HepG2 (cell line): ENCODE data around the gene BMPR2. TPM values are rescaled to one million over a fixed set of nuclear protein-coding genes. Genes with fewer than 3 reads are reported as not detected.

Experiments used
- ARNTL ChIP-seq: sonication (generic); formaldehyde crosslinking; IDR thresholded peaks from 2 replicates; pipeline ENCODE4 v1.4.0; 2020; ENCODE audit warnings: mild to moderate bottlenecking, missing genetic modification reagents
- BCL6 ChIP-seq: IDR thresholded peaks from 2 replicates; pipeline ENCODE4 v1.6.1; 2016; ENCODE audit warnings: missing genetic modification reagents, missing compliant biosample characterization
- CCDC6 ChIP-seq: sonication (generic); formaldehyde crosslinking; IDR thresholded peaks from 2 replicates; pipeline ENCODE4 v1.8.1; 2022; ENCODE audit warnings: mild to moderate bottlenecking, missing genetic modification reagents, moderate library complexity
- CEBPG ChIP-seq: IDR thresholded peaks from 2 replicates; pipeline ENCODE4 v1.6.1; 2016
- ETV6 ChIP-seq: sonication (generic); formaldehyde crosslinking; conservative IDR thresholded peaks from 2 replicates; pipeline ENCODE4 v1.4.0; 2020; ENCODE audit warnings: missing genetic modification reagents
- GFI1 ChIP-seq: sonication (generic); formaldehyde crosslinking; IDR thresholded peaks from 2 replicates; pipeline ENCODE4 v1.5.0; 2020; ENCODE audit warnings: missing genetic modification reagents, mild to moderate bottlenecking, borderline replicate concordance
- MEIS1 ChIP-seq: sonication (generic); formaldehyde crosslinking; IDR thresholded peaks from 2 replicates; pipeline ENCODE4 v1.9.0; 2021; ENCODE audit warnings: mild to moderate bottlenecking, missing genetic modification reagents, moderate library complexity, borderline replicate concordance
- RBM39 ChIP-seq: fragments of 200-400 bp; formaldehyde crosslinking; IDR thresholded peaks from one replicate; pipeline ENCODE4 v1.6.1; 2018; ENCODE audit warnings: antibody characterized with exemption, mild to moderate bottlenecking, low read depth, low read length; ENCODE audit not compliant: poor library complexity, severe bottlenecking
- SIX4 ChIP-seq: sonication (generic); formaldehyde crosslinking; IDR thresholded peaks from 2 replicates; pipeline ENCODE4 v1.4.0; 2020; ENCODE audit warnings: missing genetic modification reagents
- SP140L ChIP-seq: sonication (generic); formaldehyde crosslinking; IDR thresholded peaks from 2 replicates; pipeline ENCODE4 v1.4.0; 2020; ENCODE audit warnings: missing genetic modification reagents, borderline replicate concordance
- SSRP1 ChIP-seq: IDR thresholded peaks from 2 replicates; pipeline ENCODE4 v1.6.1; 2016; ENCODE audit warnings: control low read depth
- ZFP37 ChIP-seq: sonication (generic); formaldehyde crosslinking; IDR thresholded peaks from 2 replicates; pipeline ENCODE4 v1.4.0; 2020; ENCODE audit warnings: missing genetic modification reagents, borderline replicate concordance
- ZMYM2 ChIP-seq: sonication (generic); formaldehyde crosslinking; IDR thresholded peaks from 2 replicates; pipeline ENCODE4 v1.8.0; 2022; ENCODE audit warnings: mild to moderate bottlenecking, missing genetic modification reagents
- ZNF160 ChIP-seq: sonication (generic); formaldehyde crosslinking; IDR thresholded peaks from 2 replicates; pipeline ENCODE4 v1.8.0; 2022; ENCODE audit warnings: mild to moderate bottlenecking, inconsistent platforms, missing genetic modification reagents
- ZNF251 ChIP-seq: sonication (generic); formaldehyde crosslinking; IDR thresholded peaks from 2 replicates; pipeline ENCODE4 v1.9.0; 2021; ENCODE audit warnings: mild to moderate bottlenecking, missing genetic modification reagents
- ZNF333 ChIP-seq: sonication (generic); formaldehyde crosslinking; IDR thresholded peaks from 2 replicates; pipeline ENCODE4 v1.4.0; 2020; ENCODE audit warnings: mild to moderate bottlenecking, missing genetic modification reagents, borderline replicate concordance
- ZNF605 ChIP-seq: sonication (generic); formaldehyde crosslinking; IDR thresholded peaks from 2 replicates; pipeline ENCODE4 v1.8.0; 2022; ENCODE audit warnings: mild to moderate bottlenecking, missing genetic modification reagents
- ZNF777 ChIP-seq: sonication (generic); formaldehyde crosslinking; IDR thresholded peaks from 2 replicates; pipeline ENCODE4 v1.4.0; 2020; ENCODE audit warnings: missing genetic modification reagents
- ZNF841 ChIP-seq: sonication (generic); formaldehyde crosslinking; IDR thresholded peaks from 2 replicates; pipeline ENCODE4 v1.8.1; 2023; ENCODE audit warnings: missing genetic modification reagents, borderline replicate concordance
- polyA plus RNA-seq, 8 experiments: library from polyadenylated mRNA; depleted of rRNA in 3 of 8; stranded (reverse) in 7 of 8; unstranded in 1 of 8; fragments of >200 nt; fragmentation: Illumina TruSeq in 4 of 8; extraction: Trizol in 4 of 8; gene quantifications; 2 replicates each; pipeline versions ENCODE4 v1.2.1 to v1.2.3, GENCODE V29; 2011 to 2016; ENCODE audit warnings: low read depth in 4 of 8, missing spikeins in 1 of 8, mixed read lengths in 1 of 8; ENCODE audit not compliant: insufficient read depth in 1 of 8
- total RNA-seq, 5 experiments: library from RNA; depleted of rRNA; stranded (reverse); fragments of >200 nt; fragmentation: Illumina TruSeq; extraction: Trizol; gene quantifications; 2 replicates each; pipeline ENCODE4 v1.2.3, GENCODE V29; 2016; ENCODE audit warnings: low read depth in 1 of 5
- TF ChIP-seq, protein P1 (sequence below): sonication (generic); formaldehyde crosslinking; IDR thresholded peaks from 2 replicates; pipeline ENCODE4 v1.4.0; 2020; ENCODE audit warnings: missing genetic modification reagents
- TF ChIP-seq, protein P2 (sequence below): IDR thresholded peaks from 2 replicates; pipeline ENCODE4 v1.6.1; 2018; ENCODE audit warnings: missing genetic modification reagents
- TF ChIP-seq, protein P3 (sequence below): sonication (generic); formaldehyde crosslinking; IDR thresholded peaks from 2 replicates; pipeline ENCODE4 v1.9.0; 2021; ENCODE audit warnings: missing genetic modification reagents, borderline replicate concordance

The BMPR2 gene
- total and polyA plus RNA-seq, 2 of the 13 experiments (the other 11 are each of a cell fraction or from before 2014, with no cell fraction given) = 5.5 to 10.3 TPM

DNA sequence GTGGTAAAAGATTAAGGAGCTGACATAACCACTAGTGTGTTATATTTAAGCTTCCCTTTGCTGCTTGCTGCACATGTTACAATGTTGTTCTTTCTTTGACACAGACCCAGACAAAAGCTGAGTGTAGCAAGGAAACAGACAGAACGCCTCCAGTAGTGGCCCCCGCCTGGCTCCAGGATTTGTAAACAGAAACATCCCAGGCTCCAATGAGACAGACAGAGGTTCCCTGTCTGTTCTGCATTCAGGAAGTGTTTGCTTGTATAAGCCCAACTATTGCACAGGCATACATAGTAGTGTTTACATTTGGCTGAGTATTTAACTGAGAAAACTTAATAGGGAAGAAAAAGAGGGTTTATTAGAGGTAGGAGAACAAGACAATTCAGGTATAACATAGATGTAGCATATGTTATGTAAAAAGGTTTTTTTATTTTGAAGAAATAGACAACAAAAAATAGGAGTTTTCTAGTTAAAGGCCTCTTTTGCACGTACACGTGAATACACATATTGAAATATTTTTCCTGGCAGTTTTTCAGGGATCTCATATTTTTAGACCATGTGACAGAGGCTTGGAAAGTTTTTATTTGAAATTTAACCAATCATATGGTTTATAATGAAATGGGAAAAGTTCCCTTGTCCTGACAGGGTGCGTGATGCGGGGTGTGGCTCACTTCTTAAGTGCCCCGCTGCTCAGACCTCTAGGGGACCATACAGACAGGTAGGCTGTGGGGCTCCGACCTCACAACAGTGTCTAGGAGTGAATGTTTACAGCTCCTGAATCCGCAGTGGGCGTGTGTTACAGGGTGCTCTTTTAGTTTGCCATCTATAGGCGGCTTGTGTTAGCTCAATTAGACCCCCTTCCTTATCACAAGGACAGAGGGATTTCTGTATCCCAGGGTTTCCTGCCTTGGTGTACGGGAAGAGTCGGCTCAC is 118.4 kb downstream of the BMPR2 start (continued):
- TF ChIP-seq, protein P1, sequence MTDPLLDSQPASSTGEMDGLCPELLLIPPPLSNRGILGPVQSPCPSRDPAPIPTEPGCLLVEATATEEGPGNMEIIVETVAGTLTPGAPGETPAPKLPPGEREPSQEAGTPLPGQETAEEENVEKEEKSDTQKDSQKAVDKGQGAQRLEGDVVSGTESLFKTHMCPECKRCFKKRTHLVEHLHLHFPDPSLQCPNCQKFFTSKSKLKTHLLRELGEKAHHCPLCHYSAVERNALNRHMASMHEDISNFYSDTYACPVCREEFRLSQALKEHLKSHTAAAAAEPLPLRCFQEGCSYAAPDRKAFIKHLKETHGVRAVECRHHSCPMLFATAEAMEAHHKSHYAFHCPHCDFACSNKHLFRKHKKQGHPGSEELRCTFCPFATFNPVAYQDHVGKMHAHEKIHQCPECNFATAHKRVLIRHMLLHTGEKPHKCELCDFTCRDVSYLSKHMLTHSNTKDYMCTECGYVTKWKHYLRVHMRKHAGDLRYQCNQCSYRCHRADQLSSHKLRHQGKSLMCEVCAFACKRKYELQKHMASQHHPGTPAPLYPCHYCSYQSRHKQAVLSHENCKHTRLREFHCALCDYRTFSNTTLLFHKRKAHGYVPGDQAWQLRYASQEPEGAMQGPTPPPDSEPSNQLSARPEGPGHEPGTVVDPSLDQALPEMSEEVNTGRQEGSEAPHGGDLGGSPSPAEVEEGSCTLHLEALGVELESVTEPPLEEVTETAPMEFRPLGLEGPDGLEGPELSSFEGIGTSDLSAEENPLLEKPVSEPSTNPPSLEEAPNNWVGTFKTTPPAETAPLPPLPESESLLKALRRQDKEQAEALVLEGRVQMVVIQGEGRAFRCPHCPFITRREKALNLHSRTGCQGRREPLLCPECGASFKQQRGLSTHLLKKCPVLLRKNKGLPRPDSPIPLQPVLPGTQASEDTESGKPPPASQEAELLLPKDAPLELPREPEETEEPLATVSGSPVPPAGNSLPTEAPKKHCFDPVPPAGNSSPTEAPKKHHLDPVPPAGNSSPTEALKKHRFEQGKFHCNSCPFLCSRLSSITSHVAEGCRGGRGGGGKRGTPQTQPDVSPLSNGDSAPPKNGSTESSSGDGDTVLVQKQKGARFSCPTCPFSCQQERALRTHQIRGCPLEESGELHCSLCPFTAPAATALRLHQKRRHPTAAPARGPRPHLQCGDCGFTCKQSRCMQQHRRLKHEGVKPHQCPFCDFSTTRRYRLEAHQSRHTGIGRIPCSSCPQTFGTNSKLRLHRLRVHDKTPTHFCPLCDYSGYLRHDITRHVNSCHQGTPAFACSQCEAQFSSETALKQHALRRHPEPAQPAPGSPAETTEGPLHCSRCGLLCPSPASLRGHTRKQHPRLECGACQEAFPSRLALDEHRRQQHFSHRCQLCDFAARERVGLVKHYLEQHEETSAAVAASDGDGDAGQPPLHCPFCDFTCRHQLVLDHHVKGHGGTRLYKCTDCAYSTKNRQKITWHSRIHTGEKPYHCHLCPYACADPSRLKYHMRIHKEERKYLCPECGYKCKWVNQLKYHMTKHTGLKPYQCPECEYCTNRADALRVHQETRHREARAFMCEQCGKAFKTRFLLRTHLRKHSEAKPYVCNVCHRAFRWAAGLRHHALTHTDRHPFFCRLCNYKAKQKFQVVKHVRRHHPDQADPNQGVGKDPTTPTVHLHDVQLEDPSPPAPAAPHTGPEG (CRISPR knock-in tag) = no peak
- TF ChIP-seq ZNF841 (CRISPR knock-in tag) = no peak
- TF ChIP-seq CEBPG (CRISPR knock-in tag) = peak; percentile 93
- no peak for TF ChIP-seq ZFP37 (CRISPR knock-in tag)
- no peak for TF ChIP-seq ZNF605 (CRISPR knock-in tag)
- no peak for TF ChIP-seq ZNF251 (CRISPR knock-in tag)
- TF ChIP-seq SIX4 (CRISPR knock-in tag) = no peak
- TF ChIP-seq RBM39 = no peak
- TF ChIP-seq ETV6 (CRISPR knock-in tag) = no peak
- TF ChIP-seq SP140L (CRISPR knock-in tag) = peak; percentile 60; the same call in 1 of the 2 replicates
- TF ChIP-seq BCL6 (CRISPR knock-in tag) = peak; percentile 91
- peak; percentile 63; the same call in 1 of the 2 replicates for TF ChIP-seq MEIS1 (CRISPR knock-in tag)
- TF ChIP-seq SSRP1 (CRISPR knock-in tag) = 0 out of 2 replicates have a peak, but pooled peaks have one; percentile 62
- TF ChIP-seq ZNF777 = no peak
- peak; percentile 68 for TF ChIP-seq CCDC6 (CRISPR knock-in tag)
- no peak for TF ChIP-seq ZNF333 (CRISPR knock-in tag)
- TF ChIP-seq, protein P2, sequence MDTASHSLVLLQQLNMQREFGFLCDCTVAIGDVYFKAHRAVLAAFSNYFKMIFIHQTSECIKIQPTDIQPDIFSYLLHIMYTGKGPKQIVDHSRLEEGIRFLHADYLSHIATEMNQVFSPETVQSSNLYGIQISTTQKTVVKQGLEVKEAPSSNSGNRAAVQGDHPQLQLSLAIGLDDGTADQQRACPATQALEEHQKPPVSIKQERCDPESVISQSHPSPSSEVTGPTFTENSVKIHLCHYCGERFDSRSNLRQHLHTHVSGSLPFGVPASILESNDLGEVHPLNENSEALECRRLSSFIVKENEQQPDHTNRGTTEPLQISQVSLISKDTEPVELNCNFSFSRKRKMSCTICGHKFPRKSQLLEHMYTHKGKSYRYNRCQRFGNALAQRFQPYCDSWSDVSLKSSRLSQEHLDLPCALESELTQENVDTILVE (CRISPR knock-in tag) = peak; percentile 63; the same call in 1 of the 2 replicates
- TF ChIP-seq, protein P3, sequence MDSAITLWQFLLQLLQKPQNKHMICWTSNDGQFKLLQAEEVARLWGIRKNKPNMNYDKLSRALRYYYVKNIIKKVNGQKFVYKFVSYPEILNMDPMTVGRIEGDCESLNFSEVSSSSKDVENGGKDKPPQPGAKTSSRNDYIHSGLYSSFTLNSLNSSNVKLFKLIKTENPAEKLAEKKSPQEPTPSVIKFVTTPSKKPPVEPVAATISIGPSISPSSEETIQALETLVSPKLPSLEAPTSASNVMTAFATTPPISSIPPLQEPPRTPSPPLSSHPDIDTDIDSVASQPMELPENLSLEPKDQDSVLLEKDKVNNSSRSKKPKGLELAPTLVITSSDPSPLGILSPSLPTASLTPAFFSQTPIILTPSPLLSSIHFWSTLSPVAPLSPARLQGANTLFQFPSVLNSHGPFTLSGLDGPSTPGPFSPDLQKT = no peak
- 0 out of 2 replicates have a peak, but pooled peaks have one; percentile 57 for TF ChIP-seq ARNTL
- TF ChIP-seq GFI1 (CRISPR knock-in tag) = peak; percentile 81; the same call in 1 of the 2 replicates
- no peak for TF ChIP-seq ZMYM2 (CRISPR knock-in tag)
- no peak for TF ChIP-seq ZNF160 (CRISPR knock-in tag)
